ENCODE measurements around the gene SYTL3. TPM values are rescaled to one million over a fixed set of nuclear protein-coding genes. Genes with fewer than 3 reads are reported as not detected.

SYTL3 gene
- total and polyA plus RNA-seq, 7 donors, result 1.7 to 17.3 (median 4.1) TPM

GRCh38 chr6:158782432-158783166 is 132.7 kb downstream of the SYTL3 start:
- Histone ChIP-seq H3K36me3 (ENCODE audit: insufficient read depth in 1 of 2, low read depth in 1 of 2) (peaks cover 0 to 79% of the 10 kb centered on the region in 2 donors), H3K9me3 (no peaks in the 10 kb centered on the region), H3K27me3 (ENCODE audit: insufficient read depth in 3 of 3, low read length in 2 of 3) (no peaks in the 10 kb centered on the region), H3K4me1 (no peaks in the 10 kb centered on the region), H3K27ac (no peak overlapping the region), H3K4me3 (no peak overlapping the region)
- intact Hi-C loops (cut with DNase I), result no loop called here
- DNase-seq (no peak), ATAC-seq (no peak)
- WGBS, 3 donors, result 76 to 92% (median 87%) methylated on average over 11 of the region's 11 CpGs
- no peak for TF ChIP-seq CTCF (IDR thresholded peaks at IDR 0.05)

- no peak overlapping the region for H3K27ac ChIP-seq
- 73 to 95% (median 74%) methylated on average over 3 to 4 of the region's 4 CpGs for WGBS, 3 donors
- no peak for DNase-seq
- H3K36me3 ChIP-seq (ENCODE audit: insufficient read depth in 1 of 2, low read depth in 1 of 2), result peaks cover 0 to 83% of the 10 kb centered on the region in 2 donors
- intact Hi-C loops (cut with DNase I), result no loop called here
- no peak for TF ChIP-seq CTCF (IDR thresholded peaks at IDR 0.05)
- no peak overlapping the region for H3K4me3 ChIP-seq
- H3K4me1 ChIP-seq, result no peaks in the 10 kb centered on the region
- H3K9me3 ChIP-seq, result no peaks in the 10 kb centered on the region
- no peaks in the 10 kb centered on the region for H3K27me3 ChIP-seq (ENCODE audit: insufficient read depth in 3 of 3, low read length in 2 of 3)
- ATAC-seq, result no peak
These were observed 133.3 kb downstream of the SYTL3 start for GRCh38 chr6:158783167-158783450.

- WGBS, 3 donors, result 96 to 99% (median 98%) methylated on average over 5 of the region's 5 CpGs
- H3K27me3 ChIP-seq (ENCODE audit: insufficient read depth in 3 of 3, low read length in 2 of 3), result no peaks in the 10 kb centered on the region
- H3K36me3 ChIP-seq (ENCODE audit: insufficient read depth in 1 of 2, low read depth in 1 of 2), result peaks cover 0 to 86% of the 10 kb centered on the region in 2 donors
- H3K4me1 ChIP-seq, result no peaks in the 10 kb centered on the region
- DNase-seq (no peak), ATAC-seq (no peak)
- intact Hi-C loops (cut with DNase I), result no loop called here
- H3K4me3 ChIP-seq, result no peak overlapping the region
- H3K27ac ChIP-seq, result no peak overlapping the region
- no peak for TF ChIP-seq CTCF (IDR thresholded peaks at IDR 0.05)
- H3K9me3 ChIP-seq, result no peaks in the 10 kb centered on the region
These were observed 134.0 kb downstream of the SYTL3 start for GRCh38 chr6:158783851-158784250.

GRCh38 chr6:158784505-158784904 is 134.7 kb downstream of the SYTL3 start:
- Histone ChIP-seq H3K36me3 (ENCODE audit: insufficient read depth in 1 of 2, low read depth in 1 of 2) (peaks cover 0 to 86% of the 10 kb centered on the region in 2 donors), H3K9me3 (no peaks in the 10 kb centered on the region), H3K27ac (no peak overlapping the region), H3K27me3 (ENCODE audit: insufficient read depth in 3 of 3, low read length in 2 of 3) (no peaks in the 10 kb centered on the region), H3K4me1 (no peaks in the 10 kb centered on the region), H3K4me3 (no peak overlapping the region)
- ATAC-seq, result no peak
- TF ChIP-seq CTCF (IDR thresholded peaks at IDR 0.05), result no peak
- 78 to 85% (median 78%) methylated on average over 6 of the region's 6 CpGs for WGBS, 3 donors
- DNase-seq, result no peak
- intact Hi-C loops (cut with DNase I), result no loop called here

- Histone ChIP-seq H3K27ac (no peak overlapping the region), H3K9me3 (no peaks in the 10 kb centered on the region), H3K4me1 (no peaks in the 10 kb centered on the region), H3K36me3 (ENCODE audit: insufficient read depth in 1 of 2, low read depth in 1 of 2) (peaks cover 0 to 80% of the 10 kb centered on the region in 2 donors), H3K4me3 (no peak overlapping the region), H3K27me3 (ENCODE audit: insufficient read depth in 3 of 3, low read length in 2 of 3) (no peaks in the 10 kb centered on the region)
- no peak for ATAC-seq
- 91 to 93% (median 91%) methylated on average over 12 of the region's 12 CpGs for WGBS, 3 donors
- no peak for TF ChIP-seq CTCF (IDR thresholded peaks at IDR 0.05)
- intact Hi-C loops (cut with DNase I), result loop anchor here in 1 of 2 donors (5.0 kb wide), 1 partner anchor 187 kb away; no protein-coding TSS in a partner anchor
- no peak for DNase-seq
These were observed 135.2 kb downstream of the SYTL3 start for GRCh38 chr6:158785036-158785435.

Measured in psoas muscle (tissue), 8 donors.